22Rv1 (cell line): ENCODE results near the gene LGALS14.

Experiments
- ZFX ChIP-seq: fragments of 450-650 bp; IDR thresholded peaks from 2 replicates; pipeline ENCODE4 v1.6.1; 2017; ENCODE audit warnings: antibody characterized with exemption, borderline replicate concordance
- TF ChIP-seq, protein P1 (sequence below): fragments of 450-650 bp; IDR thresholded peaks from 2 replicates; pipeline ENCODE4 v1.5.1; 2017; ENCODE audit warnings: mild to moderate bottlenecking

DNA sequence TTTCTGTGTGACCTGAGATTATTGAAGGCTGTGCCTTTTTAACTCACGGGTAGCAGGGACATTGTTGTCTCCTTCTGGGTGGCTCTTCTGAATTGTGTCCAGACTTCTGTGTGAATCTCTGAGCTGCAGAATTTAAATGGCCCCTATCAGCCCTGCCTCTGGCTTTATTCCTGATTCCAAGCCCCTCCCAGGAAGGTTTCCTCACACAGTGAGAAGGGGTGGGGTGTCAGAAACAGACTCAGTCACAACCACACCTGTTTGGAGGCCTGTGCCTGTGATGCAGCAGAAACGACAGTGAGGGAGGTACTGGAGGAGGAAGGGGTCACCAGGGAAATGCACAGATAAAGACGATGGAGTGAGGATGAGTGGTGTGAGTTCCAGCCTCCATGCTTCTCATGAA, 33.6 kb downstream of the LGALS14 start, which contains the start of gene CLC:
- TF ChIP-seq, protein P1, sequence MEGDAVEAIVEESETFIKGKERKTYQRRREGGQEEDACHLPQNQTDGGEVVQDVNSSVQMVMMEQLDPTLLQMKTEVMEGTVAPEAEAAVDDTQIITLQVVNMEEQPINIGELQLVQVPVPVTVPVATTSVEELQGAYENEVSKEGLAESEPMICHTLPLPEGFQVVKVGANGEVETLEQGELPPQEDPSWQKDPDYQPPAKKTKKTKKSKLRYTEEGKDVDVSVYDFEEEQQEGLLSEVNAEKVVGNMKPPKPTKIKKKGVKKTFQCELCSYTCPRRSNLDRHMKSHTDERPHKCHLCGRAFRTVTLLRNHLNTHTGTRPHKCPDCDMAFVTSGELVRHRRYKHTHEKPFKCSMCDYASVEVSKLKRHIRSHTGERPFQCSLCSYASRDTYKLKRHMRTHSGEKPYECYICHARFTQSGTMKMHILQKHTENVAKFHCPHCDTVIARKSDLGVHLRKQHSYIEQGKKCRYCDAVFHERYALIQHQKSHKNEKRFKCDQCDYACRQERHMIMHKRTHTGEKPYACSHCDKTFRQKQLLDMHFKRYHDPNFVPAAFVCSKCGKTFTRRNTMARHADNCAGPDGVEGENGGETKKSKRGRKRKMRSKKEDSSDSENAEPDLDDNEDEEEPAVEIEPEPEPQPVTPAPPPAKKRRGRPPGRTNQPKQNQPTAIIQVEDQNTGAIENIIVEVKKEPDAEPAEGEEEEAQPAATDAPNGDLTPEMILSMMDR = no peak
- TF ChIP-seq ZFX = no peak
